GM10266 (cell line): ENCODE results near the gene GHR.

Experiments
- DNase-seq: peaks from one replicate; pipeline ENCODE4 v3.0.0; 2012; ENCODE audit errors: extremely low spot score
- CTCF ChIP-seq: IDR thresholded peaks from 2 replicates; pipeline ENCODE4 v1.5.1; 2012; ENCODE audit warnings: mild to moderate bottlenecking, low read depth; ENCODE audit not compliant: control insufficient read depth, insufficient read depth; ENCODE audit errors: missing control alignments

GHR gene

GRCh38 chr5:42599106-42599505 is 175.9 kb downstream of the GHR start:
- no peak for TF ChIP-seq CTCF
- no peak for DNase-seq

- TF ChIP-seq CTCF: no peak
- DNase-seq: no peak
Measured at GRCh38 chr5:42600441-42600840, 177.2 kb downstream of the GHR start.

- no peak for TF ChIP-seq CTCF
- no peak for DNase-seq
Measured at GRCh38 chr5:42604171-42604711, 181.0 kb downstream of the GHR start.

GRCh38 chr5:42605490-42605889 is 182.3 kb downstream of the GHR start:
- no peak for DNase-seq
- no peak for TF ChIP-seq CTCF

GRCh38 chr5:42606464-42606869 is 183.2 kb downstream of the GHR start:
- DNase-seq: no peak
- TF ChIP-seq CTCF: no peak

- no peak for DNase-seq
- TF ChIP-seq CTCF: no peak
Measured at GRCh38 chr5:42611437-42611836, 188.2 kb downstream of the GHR start.

GRCh38 chr5:42612750-42613366 is 189.6 kb downstream of the GHR start:
- DNase-seq: no peak
- TF ChIP-seq CTCF: no peak
